NOMO-1 (cell line): ENCODE measurements around the gene SCYGR8.
"Not testable (repeated sequence)": the region's sequence is repeated elsewhere in the genome, so short reads cannot be mapped to it uniquely, and the experiment has no call there.

ENCODE experiments used
- DNase-seq, 2 experiments: peaks; one replicate each; lab custom pipeline; 2025; ENCODE audit not compliant: unreplicated experiment in 2 of 2; lab: John Stamatoyannopoulos, UW

Gene SCYGR8

DNA sequence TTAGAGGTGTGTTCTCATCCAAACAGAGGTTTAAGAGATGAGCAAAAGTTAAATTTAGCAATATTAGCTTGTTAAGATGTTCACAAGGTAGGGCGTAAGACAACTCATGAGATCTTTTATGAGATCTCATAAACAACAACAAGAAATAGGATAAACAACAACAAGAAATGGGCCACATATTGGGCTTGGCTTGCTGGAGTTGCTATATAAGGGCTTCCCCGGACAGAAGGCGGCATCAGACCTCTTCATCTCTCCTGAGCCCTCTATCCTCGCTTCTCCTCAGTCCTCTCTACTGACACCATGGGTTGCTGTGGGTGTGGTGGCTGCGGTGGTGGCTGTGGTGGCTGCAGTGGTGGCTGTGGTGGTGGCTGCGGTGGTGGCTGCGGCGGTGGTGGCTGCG lies at the start of gene SCYGR8:
Gene SCYGR8, plus strand, starts transcription at position 301 of the 400 bp plus-strand sequence. Its CDS starts 0 bp downstream, at position 301.
- DNase-seq, result no peak

- DNase-seq, result no peak
These were observed 48.6 kb upstream of the SCYGR8 start for GRCh38 chr2:227696990-227697679.

DNA sequence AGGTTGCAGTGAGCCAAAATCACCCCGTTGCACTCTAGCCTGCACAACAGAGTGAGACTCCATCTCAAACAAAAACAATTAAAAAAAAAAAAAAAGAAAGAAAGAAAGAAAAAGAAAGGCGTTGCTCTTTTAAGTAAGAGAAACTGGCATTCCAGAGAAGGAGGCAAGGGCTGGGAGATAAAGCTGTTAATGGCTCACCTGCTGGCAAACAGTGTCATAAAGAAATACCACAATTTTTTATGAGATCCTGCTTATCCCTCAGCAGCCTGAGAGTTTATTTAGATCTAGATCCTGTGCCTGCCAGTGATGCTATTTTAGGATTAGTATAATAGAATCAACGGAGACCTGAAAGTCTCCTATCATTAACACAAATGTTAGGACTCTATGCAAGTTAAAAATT lies 44.1 kb upstream of the SCYGR8 start:
- DNase-seq, result no peak

DNA sequence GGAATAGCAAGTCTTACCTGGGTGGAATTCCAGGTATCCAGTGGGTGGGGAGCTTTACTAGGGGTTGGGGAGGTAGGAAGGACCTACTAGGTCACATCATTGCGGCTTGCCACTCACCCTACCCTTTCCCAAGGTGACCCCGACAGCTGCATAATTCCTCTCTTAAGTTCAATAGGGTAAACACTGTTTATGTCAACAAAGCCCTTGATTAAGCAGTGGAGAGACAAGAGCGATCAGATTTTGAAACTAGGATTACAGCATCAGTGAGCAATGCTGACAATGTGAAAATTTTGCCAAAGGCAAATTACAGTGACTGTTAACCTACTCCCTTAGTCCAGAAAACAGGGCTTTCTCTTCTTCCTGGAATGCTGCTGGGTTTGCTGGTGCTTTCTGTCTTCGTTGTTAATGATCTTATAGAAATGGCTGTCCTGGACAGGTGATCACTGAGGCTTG lies 42.4 kb upstream of the SCYGR8 start:
- DNase-seq, result no peak

- no peak for DNase-seq
These were observed 41.7 kb upstream of the SCYGR8 start for GRCh38 chr2:227703961-227704360.

DNA sequence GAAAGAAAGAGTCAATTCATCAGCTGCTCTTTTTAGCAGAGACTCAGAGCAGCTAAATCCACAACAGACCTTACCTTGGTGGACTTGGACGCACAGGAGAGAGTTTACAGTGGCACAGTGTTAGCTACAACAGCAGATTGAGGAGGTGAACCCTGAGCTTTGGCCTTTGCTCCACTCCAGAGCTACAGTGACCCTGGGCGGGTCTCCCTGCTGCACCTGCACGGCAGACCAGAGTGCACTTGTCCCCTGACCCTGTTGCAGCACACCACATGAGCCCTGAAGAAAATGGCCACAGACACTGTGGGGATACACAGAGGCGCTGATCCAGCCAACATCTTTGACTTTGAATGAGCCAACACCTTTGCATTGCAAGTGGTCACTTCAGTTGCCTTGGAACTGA lies 38.8 kb upstream of the SCYGR8 start:
- no peak for DNase-seq

- no peak for DNase-seq
These were observed 38.3 kb upstream of the SCYGR8 start for GRCh38 chr2:227707390-227707789.

- DNase-seq, result no peak
These were observed 34.7 kb upstream of the SCYGR8 start for GRCh38 chr2:227710986-227711385.

GRCh38 chr2:227713291-227713690 lies 32.4 kb upstream of the SCYGR8 start:
- DNase-seq, result no peak

GRCh38 chr2:227716501-227716900 lies 29.2 kb upstream of the SCYGR8 start:
- DNase-seq, result no peak

DNA sequence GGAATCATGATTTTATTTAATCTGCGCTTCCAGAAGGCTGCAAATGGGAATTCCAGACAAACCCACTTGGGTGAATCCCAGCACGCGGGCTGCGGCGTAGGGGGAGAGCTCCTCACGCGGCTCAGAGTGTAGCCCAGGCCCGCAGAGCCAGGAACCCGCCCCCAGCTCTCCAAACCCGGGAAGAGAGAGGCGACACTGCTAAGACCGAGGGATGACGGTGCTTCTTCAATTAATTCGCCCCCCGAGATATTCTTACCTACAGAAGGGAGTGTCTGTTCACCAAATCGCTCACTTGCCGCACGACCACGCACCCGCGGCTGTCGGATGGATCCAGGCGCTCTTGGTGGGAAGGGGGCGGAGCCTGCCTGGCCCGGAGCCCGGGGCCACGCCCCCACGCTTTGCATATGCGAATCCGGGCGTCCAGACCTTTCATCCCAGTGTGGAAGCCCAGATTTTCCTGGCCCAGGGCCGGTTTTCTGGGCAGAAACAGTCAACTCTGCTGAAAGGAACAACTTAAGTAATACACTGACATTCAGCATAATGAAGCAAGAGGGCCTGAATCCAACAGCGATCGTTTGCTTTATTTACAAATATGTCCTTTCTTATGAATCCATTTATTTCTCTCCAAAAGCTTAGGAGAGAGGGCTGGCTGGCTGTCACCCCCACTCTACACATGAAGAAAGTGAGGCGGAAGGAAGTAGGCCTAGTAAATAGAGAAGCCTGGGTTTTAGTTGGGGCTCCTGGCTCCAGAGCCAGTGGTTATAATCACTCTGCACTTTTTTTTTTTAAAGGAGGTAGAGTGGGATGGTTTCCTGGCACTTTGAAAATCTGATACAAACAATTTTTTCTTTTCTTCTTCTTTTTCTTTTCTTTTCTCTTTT lies 27.8 kb upstream of the SCYGR8 start, which contains the start of gene SLC19A3:
Gene SLC19A3, minus strand, starts transcription at position 342 of the 881 bp plus-strand sequence. CDS start 15,710 bp downstream, outside the sequence.
- DNase-seq, result no peak

DNA sequence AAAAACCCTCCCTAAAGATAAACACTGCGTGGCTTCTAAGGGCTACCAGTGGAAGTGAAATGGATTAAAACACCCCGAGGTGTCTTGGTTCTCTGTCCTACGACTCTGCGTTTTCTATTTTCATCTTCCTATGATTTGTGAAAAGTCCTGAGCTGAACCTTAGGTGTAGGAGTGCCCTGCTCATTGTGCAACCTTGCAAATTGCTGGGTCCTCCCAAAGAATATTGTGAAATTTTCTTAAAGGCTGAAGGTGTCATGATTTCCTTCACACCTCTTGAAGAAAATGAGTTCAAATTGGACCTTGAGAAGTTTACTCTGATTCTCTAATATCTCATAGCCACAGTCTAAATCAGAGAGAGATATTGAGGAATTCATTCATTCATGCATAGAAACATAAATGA lies 26.1 kb upstream of the SCYGR8 start:
- DNase-seq, result no peak

DNA sequence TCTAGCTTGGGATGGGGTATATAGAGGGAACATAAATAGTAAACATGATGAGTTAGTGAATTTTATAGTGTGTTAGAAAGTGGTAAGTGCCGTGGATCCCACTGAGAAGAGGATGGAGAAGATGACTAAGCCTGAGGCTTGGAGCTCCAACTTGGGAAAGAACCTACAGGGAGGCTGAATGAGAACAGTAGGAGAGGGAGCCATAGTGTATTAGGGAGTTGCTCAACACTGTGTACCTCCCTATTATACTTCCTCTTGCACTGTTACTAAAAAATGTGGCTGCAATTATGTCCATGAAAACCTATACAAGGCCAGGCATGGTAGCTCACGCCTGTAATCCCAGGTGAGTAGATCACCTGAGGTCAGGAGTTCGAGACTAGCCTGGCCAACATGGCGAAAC lies 25.0 kb upstream of the SCYGR8 start:
- peak in 1 of 2 experiments; percentile 12 for DNase-seq

- DNase-seq, result not testable (repeated sequence)
These were observed 22.9 kb upstream of the SCYGR8 start for GRCh38 chr2:227722821-227723220.

DNA sequence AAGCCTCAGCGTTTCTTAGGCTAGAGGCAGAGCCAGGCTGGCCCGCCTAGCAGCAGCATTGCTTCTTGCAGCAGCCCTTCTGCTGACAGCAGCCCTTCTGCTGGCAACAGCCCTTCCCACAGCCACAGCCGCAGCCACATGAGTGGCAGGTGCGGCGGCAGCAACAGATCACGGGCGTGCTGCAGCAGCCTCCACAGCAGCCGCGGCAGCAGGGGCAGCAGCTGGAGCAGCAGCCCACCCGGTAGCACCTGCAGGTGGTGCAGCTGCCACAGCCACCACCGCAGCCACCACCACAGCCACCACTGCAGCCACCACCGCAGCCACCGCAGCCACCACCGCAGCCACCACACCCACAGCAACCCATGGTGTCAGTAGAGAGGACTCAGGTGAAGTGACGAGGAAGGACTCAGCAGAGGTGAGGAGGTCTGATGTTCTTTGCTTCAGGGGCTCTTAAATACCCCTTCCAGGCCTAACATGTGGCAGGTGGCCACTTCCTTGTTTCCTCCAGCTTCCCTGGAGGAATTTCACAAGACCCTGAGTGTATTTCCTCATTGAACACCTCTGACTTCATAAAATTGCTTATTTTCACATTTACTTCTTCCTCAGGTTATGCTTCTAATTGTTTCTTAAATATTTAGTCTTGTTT lies 21.2 kb upstream of the SCYGR8 start, which contains the start of gene SCYGR6:
Gene SCYGR6, minus strand, starts transcription at position 364 of the 646 bp plus-strand sequence. Its CDS starts 0 bp downstream, at position 364.
- DNase-seq, result peak; percentile 25 to 45

GRCh38 chr2:227728035-227728434 lies 17.7 kb upstream of the SCYGR8 start, which contains the start of gene SCYGR7:
Gene SCYGR7 (plus strand): TSS chr2:227728335. CDS start chr2:227728335, 0 bp downstream.
- no peak for DNase-seq

DNA sequence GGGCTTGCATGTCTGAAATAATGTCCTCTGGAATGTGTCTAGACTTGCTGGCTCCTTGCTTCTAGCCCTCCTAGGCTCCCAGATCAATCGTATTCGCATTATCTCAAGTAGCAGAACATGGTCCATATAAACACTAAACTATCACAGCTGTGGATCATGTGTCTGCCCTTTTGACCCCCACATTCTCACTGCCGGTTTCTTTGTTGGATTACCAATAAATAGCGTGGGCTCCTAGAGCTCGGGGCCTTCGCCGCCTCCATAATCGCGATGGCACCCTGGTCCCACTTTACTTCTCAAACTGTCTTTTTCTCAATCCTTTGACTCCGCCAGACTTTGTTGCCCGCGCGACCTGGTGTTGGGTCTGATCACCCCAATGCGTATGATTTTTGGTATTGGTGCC lies 6.3 kb upstream of the SCYGR8 start:
- no peak for DNase-seq

- DNase-seq, result not testable (repeated sequence)
These were observed 5.0 kb upstream of the SCYGR8 start for GRCh38 chr2:227740705-227741104.

DNA sequence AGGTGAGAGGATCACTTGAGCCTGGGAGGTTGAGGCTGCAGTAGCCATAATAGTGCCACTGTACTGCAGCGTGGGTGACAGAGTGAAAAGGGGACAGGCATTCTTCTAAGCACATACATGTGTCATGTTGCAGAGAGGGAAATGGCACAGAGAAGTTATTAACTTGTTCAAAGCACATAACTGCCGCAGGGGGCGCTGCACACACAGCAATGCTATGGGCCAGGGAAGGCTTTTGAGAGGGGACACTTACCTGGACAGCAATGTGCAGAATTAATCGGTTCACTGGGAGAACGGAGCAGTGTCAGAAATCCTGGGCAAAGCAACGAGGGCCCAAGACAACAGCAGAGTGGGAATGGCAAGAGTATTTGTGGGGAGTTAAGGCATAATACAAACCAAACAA lies 2.4 kb downstream of the SCYGR8 start:
- no peak for DNase-seq

- not testable (repeated sequence) for DNase-seq
These were observed 10.6 kb downstream of the SCYGR8 start for GRCh38 chr2:227756261-227756660.
